Measurements from ENCODE around the gene UNKL. TPM values are rescaled to one million over a fixed set of nuclear protein-coding genes. Genes with fewer than 3 reads are reported as not detected.
A peak's percentile ranks its signal among the peaks of the same experiment; 100 is the strongest.

The UNKL gene
- total RNA-seq, 1 donor from 2014 or later: 13.4 TPM

DNA sequence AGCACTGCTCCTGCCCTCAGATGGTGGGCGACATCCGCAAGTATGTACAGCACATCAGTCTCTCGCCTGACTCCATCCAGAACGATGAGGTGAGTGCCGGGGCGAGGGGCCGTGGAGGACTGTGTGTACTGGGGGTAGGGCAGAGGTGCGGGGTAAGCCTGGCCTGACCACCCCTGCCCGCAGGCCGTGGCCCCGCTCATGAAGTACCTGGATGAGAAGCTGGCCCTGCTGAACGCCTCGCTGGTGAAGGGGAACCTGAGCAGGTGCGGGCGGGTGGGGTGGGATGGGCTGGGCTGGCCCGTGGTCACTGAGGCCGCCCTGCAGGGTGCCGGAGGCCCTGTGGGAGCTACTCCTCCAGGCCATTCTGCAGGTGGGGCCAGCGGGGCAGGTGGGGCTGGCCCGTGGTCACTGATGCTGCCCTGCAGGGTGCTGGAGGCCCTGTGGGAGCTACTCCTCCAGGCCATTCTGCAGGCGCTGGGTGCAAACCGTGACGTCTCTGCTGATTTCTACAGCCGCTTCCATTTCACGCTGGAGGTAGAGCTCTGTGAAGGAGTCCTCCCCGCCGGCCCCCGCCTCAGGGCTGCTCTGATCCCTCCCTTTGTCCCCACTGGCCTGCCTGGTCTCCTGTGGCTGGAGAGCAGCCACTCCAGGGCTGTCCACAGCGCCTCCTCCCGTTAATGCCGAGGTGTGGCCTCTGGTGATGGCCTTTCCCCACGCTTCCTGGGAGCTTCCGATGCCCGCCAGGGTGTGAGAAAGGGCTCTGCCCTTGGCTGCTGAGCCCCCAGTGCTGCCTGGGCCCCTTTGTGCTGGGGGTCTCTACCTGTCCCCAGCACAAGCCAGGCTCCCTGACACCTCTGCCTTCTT, 67.8 kb downstream of the UNKL start:
- no peak overlapping the region for H3K27ac ChIP-seq (replicated peaks)
- peaks cover 30% of the 10 kb centered on the region for H3K4me1 ChIP-seq
- peaks cover 27% of the 10 kb centered on the region for H3K36me3 ChIP-seq
- no peak overlapping the region for H3K4me3 ChIP-seq
- no peak for DNase-seq
- no peaks in the 10 kb centered on the region for H3K27me3 ChIP-seq (ENCODE audit: low read depth)
- H3K9me3 ChIP-seq (replicated peaks): no peaks in the 10 kb centered on the region
- intact Hi-C loops (cut with micrococcal nuclease): no loop called here
- TF ChIP-seq, protein P1, sequence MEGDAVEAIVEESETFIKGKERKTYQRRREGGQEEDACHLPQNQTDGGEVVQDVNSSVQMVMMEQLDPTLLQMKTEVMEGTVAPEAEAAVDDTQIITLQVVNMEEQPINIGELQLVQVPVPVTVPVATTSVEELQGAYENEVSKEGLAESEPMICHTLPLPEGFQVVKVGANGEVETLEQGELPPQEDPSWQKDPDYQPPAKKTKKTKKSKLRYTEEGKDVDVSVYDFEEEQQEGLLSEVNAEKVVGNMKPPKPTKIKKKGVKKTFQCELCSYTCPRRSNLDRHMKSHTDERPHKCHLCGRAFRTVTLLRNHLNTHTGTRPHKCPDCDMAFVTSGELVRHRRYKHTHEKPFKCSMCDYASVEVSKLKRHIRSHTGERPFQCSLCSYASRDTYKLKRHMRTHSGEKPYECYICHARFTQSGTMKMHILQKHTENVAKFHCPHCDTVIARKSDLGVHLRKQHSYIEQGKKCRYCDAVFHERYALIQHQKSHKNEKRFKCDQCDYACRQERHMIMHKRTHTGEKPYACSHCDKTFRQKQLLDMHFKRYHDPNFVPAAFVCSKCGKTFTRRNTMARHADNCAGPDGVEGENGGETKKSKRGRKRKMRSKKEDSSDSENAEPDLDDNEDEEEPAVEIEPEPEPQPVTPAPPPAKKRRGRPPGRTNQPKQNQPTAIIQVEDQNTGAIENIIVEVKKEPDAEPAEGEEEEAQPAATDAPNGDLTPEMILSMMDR (IDR thresholded peaks at IDR 0.05; ENCODE audit: borderline replicate concordance): no peak

DNA sequence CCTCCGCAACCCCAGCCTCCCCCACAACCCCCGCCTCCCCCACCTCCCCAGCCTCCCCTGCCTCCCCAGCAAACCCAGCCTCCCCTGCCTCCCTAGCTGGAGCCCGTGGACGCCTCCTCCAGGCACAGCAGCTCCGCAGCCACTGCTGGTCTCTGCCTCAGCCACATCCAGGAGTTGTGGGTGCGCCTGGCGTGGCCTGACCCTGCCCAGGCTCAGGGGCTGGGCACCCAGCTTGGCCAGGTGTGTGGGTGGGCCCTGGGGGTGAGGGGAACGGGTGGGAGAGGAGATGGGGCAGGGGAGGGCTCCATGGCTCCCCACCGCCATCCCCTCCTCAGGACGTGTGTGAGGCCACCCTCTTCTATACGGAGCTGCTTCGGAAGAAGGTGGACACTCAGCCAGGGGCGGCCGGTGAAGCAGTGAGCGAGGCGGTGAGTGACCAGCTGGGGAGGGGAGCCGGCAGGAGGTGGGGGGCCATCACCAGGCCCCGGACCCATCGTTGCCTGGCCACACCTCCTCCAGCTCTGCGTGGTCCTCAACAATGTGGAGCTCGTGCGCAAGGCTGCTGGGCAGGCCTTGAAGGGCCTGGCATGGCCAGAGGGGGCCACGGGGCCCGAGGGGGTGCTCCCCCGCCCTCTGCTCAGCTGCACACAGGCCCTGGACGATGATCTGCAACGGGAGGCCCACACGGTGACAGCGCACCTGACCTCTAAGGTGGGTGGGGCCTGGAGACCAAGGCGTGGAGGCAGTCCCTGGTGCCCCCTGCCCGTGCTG, 68.7 kb downstream of the UNKL start:
- DNase-seq: no peak

DNA sequence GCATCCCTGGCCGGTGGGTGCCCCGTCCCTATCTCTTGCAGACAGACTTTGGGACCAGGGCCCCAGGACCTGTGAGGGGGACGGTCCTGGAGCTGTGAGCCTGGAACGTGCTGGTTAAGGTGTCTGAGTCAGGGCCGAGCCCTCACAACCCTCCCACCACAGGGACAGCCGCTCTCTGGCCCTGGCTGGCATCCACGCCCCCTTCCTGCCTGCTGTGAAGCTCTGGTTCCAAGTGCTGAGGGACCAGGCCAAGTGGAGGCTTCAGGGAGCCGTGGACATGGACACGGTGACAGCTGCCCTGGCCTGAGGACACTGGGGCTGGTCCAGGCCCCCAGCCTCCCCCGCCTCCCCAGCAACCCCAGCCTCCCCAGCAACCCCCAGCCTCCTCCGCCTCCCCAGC, 69.4 kb downstream of the UNKL start:
- no peak overlapping the region for H3K4me3 ChIP-seq
- TF ChIP-seq, protein P1 (IDR thresholded peaks at IDR 0.05; ENCODE audit: borderline replicate concordance): no peak
- H3K27me3 ChIP-seq (ENCODE audit: low read depth): no peaks in the 10 kb centered on the region
- peaks cover 23% of the 10 kb centered on the region for H3K36me3 ChIP-seq
- no peak for DNase-seq
- no peaks in the 10 kb centered on the region for H3K9me3 ChIP-seq (replicated peaks)
- H3K27ac ChIP-seq (replicated peaks): no peak overlapping the region
- intact Hi-C loops (cut with micrococcal nuclease): no loop called here
- peaks cover 14% of the 10 kb centered on the region for H3K4me1 ChIP-seq

More for the DNA sequence above, 68.7 kb downstream of the UNKL start:
- intact Hi-C loops (cut with micrococcal nuclease): no loop called here
- TF ChIP-seq, protein P1 (IDR thresholded peaks at IDR 0.05; ENCODE audit: borderline replicate concordance): no peak
- Histone ChIP-seq H3K9me3 (replicated peaks) (no peaks in the 10 kb centered on the region), H3K27ac (replicated peaks) (no peak overlapping the region), H3K4me1 (peaks cover 22% of the 10 kb centered on the region), H3K4me3 (no peak overlapping the region), H3K36me3 (peaks cover 27% of the 10 kb centered on the region), H3K27me3 (ENCODE audit: low read depth) (no peaks in the 10 kb centered on the region)

DNA sequence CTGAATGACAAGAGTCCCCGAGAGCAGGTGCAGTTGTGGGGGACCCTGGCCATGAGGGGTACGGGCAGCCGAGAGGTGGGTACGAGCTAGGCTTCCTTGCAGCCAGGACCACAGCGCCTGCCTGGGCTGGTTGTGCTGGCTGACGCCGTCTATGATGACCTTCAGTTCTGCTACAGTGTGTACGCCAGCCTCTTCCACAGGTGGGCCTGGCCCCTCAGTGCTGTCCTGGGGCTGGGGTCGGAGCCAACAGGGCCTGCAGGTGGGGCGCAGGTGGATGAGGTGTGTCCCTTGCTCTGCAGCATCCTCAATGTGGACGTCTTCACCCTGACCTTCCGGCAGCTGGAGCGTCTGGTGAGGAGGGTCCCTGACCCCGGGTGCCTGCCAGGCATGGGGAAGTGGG, 70.0 kb downstream of the UNKL start:
- DNase-seq: no peak
- Histone ChIP-seq H3K27ac (replicated peaks) (no peak overlapping the region), H3K4me1 (peaks cover 14% of the 10 kb centered on the region), H3K9me3 (replicated peaks) (no peaks in the 10 kb centered on the region), H3K36me3 (peaks cover 17% of the 10 kb centered on the region), H3K4me3 (no peak overlapping the region), H3K27me3 (ENCODE audit: low read depth) (no peaks in the 10 kb centered on the region)
- intact Hi-C loops (cut with micrococcal nuclease): no loop called here
- TF ChIP-seq, protein P1 (IDR thresholded peaks at IDR 0.05; ENCODE audit: borderline replicate concordance): no peak

DNA sequence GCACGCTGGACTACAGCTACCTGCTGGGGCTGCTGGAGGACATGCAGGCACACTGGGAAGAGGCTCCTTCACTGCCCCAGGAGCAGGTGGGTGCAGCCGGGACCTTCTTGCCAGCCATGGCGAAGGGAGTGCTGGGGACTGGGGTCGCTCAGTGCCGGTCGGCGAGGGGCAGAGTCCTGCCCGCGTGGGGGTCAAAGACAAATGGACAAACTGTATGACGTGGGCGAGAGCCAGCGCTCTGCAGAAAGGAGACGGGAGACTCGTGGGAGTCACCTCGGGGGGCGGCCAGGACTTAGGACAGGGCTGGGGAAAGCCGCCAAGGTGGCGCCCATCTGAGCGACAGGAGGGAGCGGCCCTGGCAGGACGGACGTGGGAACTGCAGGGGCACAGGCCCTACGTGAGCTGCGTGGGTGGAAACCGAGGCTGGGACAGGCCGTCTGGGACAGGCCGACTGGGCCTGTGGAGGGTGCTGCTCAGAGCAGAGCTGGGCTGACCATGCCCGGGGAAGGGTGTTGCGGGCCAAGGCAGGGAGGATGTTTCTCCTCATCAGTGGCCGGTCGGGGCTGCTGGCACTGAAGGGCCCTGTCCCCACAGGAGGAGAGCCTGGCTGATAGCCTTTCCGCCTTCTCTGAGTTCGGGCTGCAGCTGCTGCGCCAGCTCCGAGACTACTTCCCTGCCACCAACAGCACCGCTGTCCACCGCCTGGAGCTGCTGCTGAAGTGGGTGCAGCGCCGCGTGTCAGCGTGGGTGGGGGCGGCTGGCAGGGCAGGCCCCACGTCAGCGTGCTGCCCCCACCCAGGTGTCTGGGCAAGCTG, 70.9 kb downstream of the UNKL start:
- intact Hi-C loops (cut with micrococcal nuclease): no loop called here
- Histone ChIP-seq H3K4me1 (peaks cover 14% of the 10 kb centered on the region), H3K9me3 (replicated peaks) (no peaks in the 10 kb centered on the region), H3K27me3 (ENCODE audit: low read depth) (no peaks in the 10 kb centered on the region), H3K36me3 (peaks cover 8% of the 10 kb centered on the region), H3K27ac (replicated peaks) (peak overlapping the region; percentile 23), H3K4me3 (peak overlapping the region; percentile 63)
- no peak for DNase-seq
- TF ChIP-seq, protein P1 (IDR thresholded peaks at IDR 0.05; ENCODE audit: borderline replicate concordance): no peak

All from left ventricle myocardium inferior (tissue), 1 donor.